ENCODE measurements around the gene CTSZ.
"Not testable (repeated sequence)": the region's sequence is repeated elsewhere in the genome, so short reads cannot be mapped to it uniquely, and the experiment has no call there.

The CTSZ gene

GRCh38 chr20:59011874-59012157 lies 4.8 kb upstream of the CTSZ start:
- not testable (repeated sequence) for DNase-seq

GRCh38 chr20:59010995-59011873 lies 4.2 kb upstream of the CTSZ start:
- DNase-seq = no peak

GRCh38 chr20:59010321-59010994 lies 3.4 kb upstream of the CTSZ start:
- DNase-seq = no peak

- no peak for DNase-seq
Observed at GRCh38 chr20:59008715-59009336, 1.8 kb upstream of the CTSZ start.

GRCh38 chr20:59007665-59008511 lies 834 bp upstream of the CTSZ start:
- no peak for DNase-seq

- DNase-seq = no peak
Observed at GRCh38 chr20:59006167-59006863, 739 bp downstream of the CTSZ start.

- DNase-seq = no peak
Observed at GRCh38 chr20:59005523-59006166, 1.4 kb downstream of the CTSZ start.

- DNase-seq = peak; percentile 36
Observed at GRCh38 chr20:59004763-59005522, 2.1 kb downstream of the CTSZ start.

GRCh38 chr20:59004493-59004762 lies 2.6 kb downstream of the CTSZ start:
- no peak for DNase-seq

- no peak for DNase-seq
Observed at GRCh38 chr20:59003836-59004492, 3.1 kb downstream of the CTSZ start.

GRCh38 chr20:59002874-59003399 lies 4.1 kb downstream of the CTSZ start:
- no peak for DNase-seq

- DNase-seq = no peak
Observed at GRCh38 chr20:59002388-59002787, 4.7 kb downstream of the CTSZ start.

GRCh38 chr20:59001449-59002171 lies 5.4 kb downstream of the CTSZ start:
- DNase-seq = no peak

- no peak for DNase-seq
Observed at GRCh38 chr20:59001068-59001448, 6.0 kb downstream of the CTSZ start.

GRCh38 chr20:59000326-59000725 lies 6.7 kb downstream of the CTSZ start:
- DNase-seq = no peak

- no peak for DNase-seq
Observed at GRCh38 chr20:58998656-58999055, 8.4 kb downstream of the CTSZ start.

GRCh38 chr20:58997141-58997770 lies 9.8 kb downstream of the CTSZ start:
- DNase-seq = no peak

- no peak for DNase-seq
Observed at GRCh38 chr20:58996226-58996611, 10.8 kb downstream of the CTSZ start.

GRCh38 chr20:58995461-58996225 lies 11.4 kb downstream of the CTSZ start:
- no peak for DNase-seq

All from activated effector memory CD4-positive, alpha-beta T cell treated with Interleukin-2 at 50 U/mL for 16 hours (primary cell).